Ascending aorta (tissue), 2 donors: ENCODE data around the gene MUC21. TPM values are rescaled to one million over a fixed set of nuclear protein-coding genes. Genes with fewer than 3 reads are reported as not detected.

ENCODE experiments used
- DNase-seq, 2 donors: peaks; one replicate each; pipeline ENCODE4 v3.0.0-alpha.2; 2019; ENCODE audit warnings: low spot score in 2 of 2
- H3K27ac ChIP-seq, 2 donors: fragments of 200-600 bp; sonication (generic); one replicate each; pipeline ENCODE4 v1.5.1; 2016 to 2017; ENCODE audit warnings: mild to moderate bottlenecking in 1 of 2
- H3K27me3 ChIP-seq: fragments of 200-600 bp; sonication (generic); one replicate; pipeline ENCODE4 v1.5.1; 2017
- H3K36me3 ChIP-seq, 2 donors: fragments of 200-600 bp; sonication (generic); one replicate each; pipeline ENCODE4 v1.5.1; 2016
- H3K4me1 ChIP-seq, 2 donors: fragments of 200-600 bp; sonication (generic); one replicate each; pipeline ENCODE4 v1.5.1; 2016 to 2017; ENCODE audit warnings: mild to moderate bottlenecking in 1 of 2
- H3K4me3 ChIP-seq, 2 donors: fragments of 200-600 bp; sonication (generic); one replicate each; pipeline ENCODE4 v1.5.1; 2016 to 2017; ENCODE audit warnings: mild to moderate bottlenecking in 1 of 2
- H3K9me3 ChIP-seq, 2 donors: fragments of 200-600 bp; sonication (generic); one replicate each; pipeline ENCODE4 v1.5.1; 2016
- CTCF ChIP-seq, 3 experiments: fragments of 200-600 bp in 2 of 3; fragments of 450-650 bp in 1 of 3; sonication (generic) in 2 of 3; IDR thresholded peaks; one replicate each; pipeline ENCODE4 v1.5.1; 2016 to 2019; ENCODE audit warnings: antibody characterized with exemption in 3 of 3, mild to moderate bottlenecking in 1 of 3, moderate library complexity in 1 of 3
- intact Hi-C: fragments of 100-400 bp; cut with DNase I; formaldehyde crosslinking; loops from one replicate; pipeline ENCODE4 v1.15.1; 2023
- total RNA-seq: library from RNA; depleted of rRNA; stranded (reverse); fragments of >200 nt; gene quantifications from one replicate; pipeline ENCODE4 v1.1.0, GENCODE V29; 2016

The MUC21 gene
- total RNA-seq: not detected

DNA sequence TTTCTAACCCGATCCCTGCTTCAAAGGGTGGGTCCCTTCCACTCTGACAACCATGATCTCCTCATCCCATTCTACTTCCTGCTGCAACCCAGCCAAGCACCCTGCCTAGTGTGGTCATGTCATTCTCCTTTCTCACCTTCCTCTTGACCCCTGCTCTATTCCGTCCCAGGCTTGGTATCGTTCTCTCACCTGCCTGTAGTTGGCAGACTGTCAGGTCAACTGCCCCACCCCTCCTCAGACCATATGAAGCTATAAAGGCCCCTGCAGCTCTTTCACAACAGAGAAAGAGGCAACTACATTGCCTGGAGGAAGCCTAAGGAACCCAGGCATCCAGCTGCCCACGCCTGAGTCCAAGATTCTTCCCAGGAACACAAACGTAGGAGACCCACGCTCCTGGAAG, at the start of gene MUC21:
TSS of gene MUC21 (plus strand) at position 280 of the 400 bp plus-strand sequence. CDS start 241 bp downstream, outside the sequence.
- H3K4me1 ChIP-seq: no peaks in the 10 kb centered on the region
- H3K36me3 ChIP-seq: no peaks in the 10 kb centered on the region
- DNase-seq: no peak
- no peaks in the 10 kb centered on the region for H3K27me3 ChIP-seq
- H3K27ac ChIP-seq: no peak within 1 kb of the TSS
- TF ChIP-seq CTCF (IDR thresholded peaks at IDR 0.05): no peak
- H3K4me3 ChIP-seq: no peak within 1 kb of the TSS
- intact Hi-C loops: no loop called here
- no peaks in the 10 kb centered on the region for H3K9me3 ChIP-seq

- no peak for TF ChIP-seq CTCF (IDR thresholded peaks at IDR 0.05)
- intact Hi-C loops: no loop called here
- H3K27ac ChIP-seq: no peak overlapping the region
- H3K4me1 ChIP-seq: no peaks in the 10 kb centered on the region
- no peak for DNase-seq
- no peak overlapping the region for H3K4me3 ChIP-seq
- no peaks in the 10 kb centered on the region for H3K36me3 ChIP-seq
- no peaks in the 10 kb centered on the region for H3K9me3 ChIP-seq
- no peaks in the 10 kb centered on the region for H3K27me3 ChIP-seq
These were observed 48.5 kb upstream of the MUC21 start for GRCh38 chr6:30935018-30935417.

GRCh38 chr6:30937265-30937664, 46.3 kb upstream of the MUC21 start:
- H3K4me3 ChIP-seq: no peak overlapping the region
- no peak for DNase-seq
- TF ChIP-seq CTCF (IDR thresholded peaks at IDR 0.05): no peak
- no peaks in the 10 kb centered on the region for H3K27me3 ChIP-seq
- H3K4me1 ChIP-seq: no peaks in the 10 kb centered on the region
- H3K9me3 ChIP-seq: no peaks in the 10 kb centered on the region
- H3K27ac ChIP-seq: no peak overlapping the region
- no peaks in the 10 kb centered on the region for H3K36me3 ChIP-seq
- intact Hi-C loops: no loop called here

GRCh38 chr6:30938730-30939129, 44.8 kb upstream of the MUC21 start:
- H3K36me3 ChIP-seq: no peaks in the 10 kb centered on the region
- H3K4me1 ChIP-seq: no peaks in the 10 kb centered on the region
- H3K4me3 ChIP-seq: no peak overlapping the region
- intact Hi-C loops: no loop called here
- no peak for TF ChIP-seq CTCF (IDR thresholded peaks at IDR 0.05)
- no peaks in the 10 kb centered on the region for H3K9me3 ChIP-seq
- no peak for DNase-seq
- no peaks in the 10 kb centered on the region for H3K27me3 ChIP-seq
- no peak overlapping the region for H3K27ac ChIP-seq

- intact Hi-C loops: no loop called here
- Histone ChIP-seq H3K9me3 (no peaks in the 10 kb centered on the region), H3K4me1 (no peaks in the 10 kb centered on the region), H3K27ac (no peak overlapping the region), H3K27me3 (no peaks in the 10 kb centered on the region), H3K36me3 (no peaks in the 10 kb centered on the region), H3K4me3 (no peak overlapping the region)
- no peak for DNase-seq
- no peak for TF ChIP-seq CTCF (IDR thresholded peaks at IDR 0.05)
These were observed 44.0 kb upstream of the MUC21 start for GRCh38 chr6:30939473-30939872.

DNA sequence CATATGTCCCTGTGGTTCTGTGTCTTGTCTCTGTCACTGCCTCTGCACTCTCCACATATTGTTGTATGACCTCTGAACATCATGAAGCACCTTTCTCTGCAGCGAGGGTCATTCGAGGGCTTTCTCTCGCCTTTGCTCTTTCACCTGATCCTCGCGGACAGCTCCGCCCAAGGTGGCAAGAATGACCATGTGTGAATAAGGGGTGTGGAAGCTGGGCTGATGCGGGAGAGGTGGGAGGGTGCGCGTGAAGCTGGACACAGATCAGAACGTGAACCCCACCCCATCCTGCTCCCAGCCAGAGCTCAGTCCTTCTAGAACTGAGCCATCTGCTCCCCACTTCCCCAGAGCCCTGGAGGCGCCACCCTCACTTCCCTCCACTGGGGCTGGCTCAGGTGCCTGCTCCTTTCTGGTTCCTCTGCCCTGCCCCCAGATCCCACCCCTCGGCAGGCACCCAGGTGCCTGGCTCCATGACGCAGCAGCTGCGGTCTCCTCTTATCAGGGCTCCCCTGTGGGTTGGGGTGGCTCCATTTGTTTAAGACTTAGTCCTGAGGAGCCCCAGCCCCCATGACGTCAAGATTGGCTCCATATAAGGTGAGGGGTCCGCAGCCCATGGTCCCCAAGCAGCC, 43.0 kb upstream of the MUC21 start, which contains the start of gene MUCL3:
TSS of gene MUCL3 (plus strand) at position 613 of the 626 bp plus-strand sequence. CDS start 27 bp downstream, outside the sequence.
- no peak within 1 kb of the TSS for H3K4me3 ChIP-seq
- no peak within 1 kb of the TSS for H3K27ac ChIP-seq
- intact Hi-C loops: no loop called here
- H3K27me3 ChIP-seq: no peaks in the 10 kb centered on the region
- no peak for TF ChIP-seq CTCF (IDR thresholded peaks at IDR 0.05)
- H3K9me3 ChIP-seq: no peaks in the 10 kb centered on the region
- no peaks in the 10 kb centered on the region for H3K4me1 ChIP-seq
- DNase-seq: no peak
- no peaks in the 10 kb centered on the region for H3K36me3 ChIP-seq
